Panc1 (cell line): ENCODE measurements around the gene ITPKB. TPM values are rescaled to one million over a fixed set of nuclear protein-coding genes. Genes with fewer than 3 reads are reported as not detected.

ENCODE experiments used
- ATAC-seq: fragments of 200-7000 bp; cut with Tn5 transposase; 2 replicates; pipeline ENCODE4 v1.9.1; 2020; ENCODE audit warnings: mild to moderate bottlenecking, moderate library complexity
- BruUV-seq: library from RNA; stranded (reverse); fragments of 400-500 nt; replicated peaks from 2 replicates; lab custom pipeline; 2021; lab: Mats Ljungman, UMichigan
- CTCF ChIA-PET: fragments of 300-600 bp; sonication (Branson Sonifier 250); formaldehyde crosslinking; loops from one replicate; lab custom pipeline; 2022; ENCODE audit warnings: antibody characterized with exemption; lab: Charles Lee
- POLR2A ChIA-PET: fragments of 300-600 bp; sonication (Branson Sonifier 250); formaldehyde crosslinking; loops from one replicate; lab custom pipeline; 2022; ENCODE audit warnings: antibody characterized with exemption; lab: Charles Lee
- DNase-seq: peaks from one replicate; pipeline ENCODE4 v3.0.0-alpha.2; 2010; ENCODE audit warnings: low read depth, low spot score
- H3K27ac ChIP-seq: 2 replicates; pipeline ENCODE4 v1.5.1; 2011; ENCODE audit warnings: mild to moderate bottlenecking, low read length, inconsistent platforms
- H3K27me3 ChIP-seq: fragments of 200-500 bp; sonication (Bioruptor generic); 2 replicates; pipeline ENCODE4 v1.6.0; 2014; ENCODE audit warnings: low read length, inconsistent platforms; ENCODE audit not compliant: control insufficient read depth, insufficient read depth
- H3K36me3 ChIP-seq: fragments of 200-500 bp; sonication (Bioruptor generic); 2 replicates; pipeline ENCODE4 v1.5.1; 2014; ENCODE audit warnings: inconsistent platforms, mild to moderate bottlenecking, low read length, moderate library complexity; ENCODE audit not compliant: control insufficient read depth, insufficient read depth
- H3K4me1 ChIP-seq: 2 replicates; pipeline ENCODE4 v1.5.1; 2011; ENCODE audit warnings: inconsistent platforms, mild to moderate bottlenecking, low read length, moderate library complexity; ENCODE audit not compliant: control insufficient read depth, insufficient read depth
- H3K4me3 ChIP-seq, 2 experiments: 2 replicates each; pipeline ENCODE4 v1.5.1; 2011 to 2012; ENCODE audit warnings: low read depth in 2 of 2, low read length in 2 of 2, mild to moderate bottlenecking in 2 of 2, inconsistent platforms in 1 of 2, moderate library complexity in 1 of 2
- H3K9me3 ChIP-seq: fragments of 200-500 bp; sonication (Bioruptor generic); 2 replicates; pipeline ENCODE4 v1.5.1; 2014; ENCODE audit warnings: low read depth, mild to moderate bottlenecking, inconsistent platforms, low read length, moderate library complexity; ENCODE audit not compliant: control insufficient read depth, insufficient read depth
- POLR2AphosphoS5 ChIP-seq: IDR thresholded peaks from 2 replicates; pipeline ENCODE4 v1.6.1; 2012; ENCODE audit warnings: mild to moderate bottlenecking, low read depth, low read length, moderate library complexity
- SIN3A ChIP-seq: IDR thresholded peaks from 2 replicates; pipeline ENCODE4 v1.6.1; 2012; ENCODE audit warnings: low read depth, mild to moderate bottlenecking, low read length, moderate library complexity, borderline replicate concordance; ENCODE audit not compliant: insufficient read depth
- TCF7L2 ChIP-seq: IDR thresholded peaks from 2 replicates; pipeline ENCODE4 v1.6.1; 2011; ENCODE audit warnings: mild to moderate bottlenecking, low read depth, low read length, inconsistent platforms
- in situ Hi-C: cut with HindIII; loops from 2 replicates; pipeline ENCODE4 v1.10.0; 2016; ENCODE audit warnings: low sequenced_read_pairs, low pct_unique_long_range_greater_than_20kb
- intact Hi-C: fragments of 100-400 bp; cut with micrococcal nuclease; formaldehyde crosslinking; loops from one replicate; pipeline ENCODE4 v1.10.0; 2022; ENCODE audit not compliant: unreplicated experiment
- total RNA-seq: library from RNA; stranded (reverse); gene quantifications from one replicate; pipeline ENCODE4 v1.2.1, GENCODE V29; 2021; ENCODE audit not compliant: unreplicated experiment
- TF ChIP-seq, protein P1 (sequence below): fragments of 450-650 bp; IDR thresholded peaks from 2 replicates; pipeline ENCODE4 v1.5.1; 2017; ENCODE audit warnings: mild to moderate bottlenecking
- TF ChIP-seq, protein P2 (sequence below), 2 experiments: IDR thresholded peaks; 2 replicates each; pipeline ENCODE4 v1.6.1; 2011 to 2012; ENCODE audit warnings: low read depth in 2 of 2, control low read depth in 1 of 2, low read length in 1 of 2, mild to moderate bottlenecking in 1 of 2, moderate library complexity in 1 of 2; ENCODE audit not compliant: insufficient read depth in 1 of 2

Gene ITPKB
- total RNA-seq, 1 experiment from 2014 or later = 10.9 TPM

DNA sequence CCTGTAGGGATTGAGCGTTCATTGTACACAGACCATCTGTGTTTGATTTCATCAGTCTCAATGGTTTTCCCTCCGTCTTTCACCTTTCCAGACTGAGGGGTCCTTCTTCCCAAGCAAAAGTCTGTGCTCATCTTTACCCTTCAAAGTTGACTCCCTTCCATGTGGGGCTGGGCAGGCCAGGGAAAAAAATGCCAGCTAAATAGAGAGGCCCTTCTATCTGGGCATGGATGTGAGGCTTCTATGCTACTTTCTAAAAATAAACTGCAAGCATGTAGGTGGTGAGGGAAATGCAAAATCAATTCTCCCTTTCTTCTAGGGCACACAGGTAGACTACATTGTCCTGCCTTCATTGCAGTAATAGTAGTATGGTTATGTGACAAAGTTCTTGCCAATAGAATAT is 46.7 kb upstream of the ITPKB start:
- TF ChIP-seq SIN3A (no peak), TCF7L2 (no peak), POLR2AphosphoS5 (no peak)
- TF ChIP-seq, protein P1, sequence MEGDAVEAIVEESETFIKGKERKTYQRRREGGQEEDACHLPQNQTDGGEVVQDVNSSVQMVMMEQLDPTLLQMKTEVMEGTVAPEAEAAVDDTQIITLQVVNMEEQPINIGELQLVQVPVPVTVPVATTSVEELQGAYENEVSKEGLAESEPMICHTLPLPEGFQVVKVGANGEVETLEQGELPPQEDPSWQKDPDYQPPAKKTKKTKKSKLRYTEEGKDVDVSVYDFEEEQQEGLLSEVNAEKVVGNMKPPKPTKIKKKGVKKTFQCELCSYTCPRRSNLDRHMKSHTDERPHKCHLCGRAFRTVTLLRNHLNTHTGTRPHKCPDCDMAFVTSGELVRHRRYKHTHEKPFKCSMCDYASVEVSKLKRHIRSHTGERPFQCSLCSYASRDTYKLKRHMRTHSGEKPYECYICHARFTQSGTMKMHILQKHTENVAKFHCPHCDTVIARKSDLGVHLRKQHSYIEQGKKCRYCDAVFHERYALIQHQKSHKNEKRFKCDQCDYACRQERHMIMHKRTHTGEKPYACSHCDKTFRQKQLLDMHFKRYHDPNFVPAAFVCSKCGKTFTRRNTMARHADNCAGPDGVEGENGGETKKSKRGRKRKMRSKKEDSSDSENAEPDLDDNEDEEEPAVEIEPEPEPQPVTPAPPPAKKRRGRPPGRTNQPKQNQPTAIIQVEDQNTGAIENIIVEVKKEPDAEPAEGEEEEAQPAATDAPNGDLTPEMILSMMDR = no peak
- TF ChIP-seq, protein P2, sequence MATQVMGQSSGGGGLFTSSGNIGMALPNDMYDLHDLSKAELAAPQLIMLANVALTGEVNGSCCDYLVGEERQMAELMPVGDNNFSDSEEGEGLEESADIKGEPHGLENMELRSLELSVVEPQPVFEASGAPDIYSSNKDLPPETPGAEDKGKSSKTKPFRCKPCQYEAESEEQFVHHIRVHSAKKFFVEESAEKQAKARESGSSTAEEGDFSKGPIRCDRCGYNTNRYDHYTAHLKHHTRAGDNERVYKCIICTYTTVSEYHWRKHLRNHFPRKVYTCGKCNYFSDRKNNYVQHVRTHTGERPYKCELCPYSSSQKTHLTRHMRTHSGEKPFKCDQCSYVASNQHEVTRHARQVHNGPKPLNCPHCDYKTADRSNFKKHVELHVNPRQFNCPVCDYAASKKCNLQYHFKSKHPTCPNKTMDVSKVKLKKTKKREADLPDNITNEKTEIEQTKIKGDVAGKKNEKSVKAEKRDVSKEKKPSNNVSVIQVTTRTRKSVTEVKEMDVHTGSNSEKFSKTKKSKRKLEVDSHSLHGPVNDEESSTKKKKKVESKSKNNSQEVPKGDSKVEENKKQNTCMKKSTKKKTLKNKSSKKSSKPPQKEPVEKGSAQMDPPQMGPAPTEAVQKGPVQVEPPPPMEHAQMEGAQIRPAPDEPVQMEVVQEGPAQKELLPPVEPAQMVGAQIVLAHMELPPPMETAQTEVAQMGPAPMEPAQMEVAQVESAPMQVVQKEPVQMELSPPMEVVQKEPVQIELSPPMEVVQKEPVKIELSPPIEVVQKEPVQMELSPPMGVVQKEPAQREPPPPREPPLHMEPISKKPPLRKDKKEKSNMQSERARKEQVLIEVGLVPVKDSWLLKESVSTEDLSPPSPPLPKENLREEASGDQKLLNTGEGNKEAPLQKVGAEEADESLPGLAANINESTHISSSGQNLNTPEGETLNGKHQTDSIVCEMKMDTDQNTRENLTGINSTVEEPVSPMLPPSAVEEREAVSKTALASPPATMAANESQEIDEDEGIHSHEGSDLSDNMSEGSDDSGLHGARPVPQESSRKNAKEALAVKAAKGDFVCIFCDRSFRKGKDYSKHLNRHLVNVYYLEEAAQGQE (IDR thresholded peaks at IDR 0.05; ENCODE audit: insufficient read depth in 1 of 2, low read depth in 2 of 2, low read length in 1 of 2) = no peak
- intact Hi-C loops = no loop called here
- Histone ChIP-seq H3K4me3 (no peak overlapping the region), H3K9me3 (no peaks in the 10 kb centered on the region), H3K4me1 (0 out of 2 replicates have a peak, but pooled peaks cover 3% of the 10 kb centered on the region), H3K27me3 (no peaks in the 10 kb centered on the region), H3K36me3 (no peaks in the 10 kb centered on the region), H3K27ac (no peak overlapping the region)
- in situ Hi-C loops = no loop called here
- ChIA-PET CTCF (interaction anchor here (0.7 kb wide), 1 partner anchor 126 kb away, joined by 5 read pairs; no protein-coding TSS in a partner anchor), POLR2A (no interaction called here)
- no peak for ATAC-seq
- DNase-seq = no peak
- no TSS peak for BruUV-seq

DNA sequence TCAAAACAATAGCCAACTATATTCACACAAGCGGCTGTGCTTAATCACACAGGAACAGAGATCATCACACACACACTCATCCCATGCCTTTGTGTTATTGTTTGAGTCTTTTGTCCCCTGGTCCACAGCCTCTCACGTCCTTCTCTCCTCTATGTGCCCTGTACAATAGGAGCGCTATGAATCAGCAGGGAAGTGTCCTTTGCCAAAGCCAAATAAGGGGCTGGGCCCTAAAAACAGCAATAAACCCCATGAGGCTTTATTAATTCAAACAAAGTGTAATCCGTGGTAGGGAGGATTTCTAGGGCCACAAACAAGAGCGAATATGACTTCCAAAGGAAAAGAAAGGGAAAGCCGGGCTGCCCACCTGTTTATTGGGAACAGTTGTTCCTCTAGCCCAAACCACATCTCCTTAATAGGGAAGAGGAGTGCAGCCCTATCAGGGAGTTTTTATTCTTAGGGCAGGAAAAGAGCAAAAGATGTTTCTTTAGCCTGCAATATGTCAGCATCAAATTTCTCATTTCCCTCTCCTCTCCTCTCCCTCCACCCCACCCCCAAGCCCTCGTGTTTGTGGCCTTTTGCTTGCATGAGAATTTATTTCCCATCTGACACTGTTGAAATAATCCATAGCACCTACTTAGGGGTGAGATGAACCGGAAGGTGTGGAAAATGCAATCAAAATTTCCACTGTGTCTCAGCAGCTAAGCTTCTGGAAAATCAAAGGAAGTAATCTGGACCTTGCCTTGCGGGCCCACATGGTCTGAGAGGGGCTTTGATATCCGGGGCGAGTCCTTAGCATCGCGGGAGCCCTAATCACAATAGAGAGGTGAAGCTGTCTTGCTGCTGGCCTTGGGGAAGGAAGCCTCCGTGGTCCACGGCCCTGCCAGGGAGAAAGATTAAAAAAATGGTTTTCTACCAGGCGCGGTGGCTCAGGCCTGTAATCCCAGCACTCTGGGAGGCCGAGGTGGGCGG is 45.3 kb upstream of the ITPKB start:
- ATAC-seq (no peak), DNase-seq (no peak)
- BruUV-seq = no TSS peak
- no peak overlapping the region for H3K27ac ChIP-seq
- H3K4me1 ChIP-seq = 0 out of 2 replicates have a peak, but pooled peaks cover 3% of the 10 kb centered on the region
- intact Hi-C loops (no loop called here), in situ Hi-C loops (no loop called here)
- no peaks in the 10 kb centered on the region for H3K27me3 ChIP-seq
- H3K4me3 ChIP-seq = no peak overlapping the region
- TF ChIP-seq POLR2AphosphoS5 = no peak
- POLR2A ChIA-PET = no interaction called here
- CTCF ChIA-PET = no interaction called here
- H3K9me3 ChIP-seq = no peaks in the 10 kb centered on the region
- no peaks in the 10 kb centered on the region for H3K36me3 ChIP-seq
